Skin epidermis (tissue), 12 donors: ENCODE data around the gene ILK.

Experiments
- H3K27ac ChIP-seq, 21 experiments: fragments of 200-600 bp; sonication (generic) in 11 of 21; one replicate each; pipeline ENCODE4 v1.5.0; 2020; ENCODE audit warnings: mild to moderate bottlenecking in 3 of 21, inconsistent platforms in 2 of 21, moderate library complexity in 2 of 21
- H3K4me3 ChIP-seq, 7 experiments: fragments of 200-600 bp; sonication (generic) in 2 of 7; one replicate each; pipeline ENCODE4 v1.5.0; 2020; ENCODE audit warnings: inconsistent platforms in 2 of 7, mild to moderate bottlenecking in 2 of 7, moderate library complexity in 1 of 7

Gene ILK

GRCh38 chr11:6630632-6631291, 27.2 kb downstream of the ILK start:
- Histone ChIP-seq H3K4me3 (peak overlapping the region in 2 of 7 experiments; percentile 15 to 35), H3K27ac (no peak overlapping the region)

- H3K27ac ChIP-seq: no peak overlapping the region
- H3K4me3 ChIP-seq: no peak overlapping the region
Observed at GRCh38 chr11:6631361-6631890, 27.9 kb downstream of the ILK start.

DNA sequence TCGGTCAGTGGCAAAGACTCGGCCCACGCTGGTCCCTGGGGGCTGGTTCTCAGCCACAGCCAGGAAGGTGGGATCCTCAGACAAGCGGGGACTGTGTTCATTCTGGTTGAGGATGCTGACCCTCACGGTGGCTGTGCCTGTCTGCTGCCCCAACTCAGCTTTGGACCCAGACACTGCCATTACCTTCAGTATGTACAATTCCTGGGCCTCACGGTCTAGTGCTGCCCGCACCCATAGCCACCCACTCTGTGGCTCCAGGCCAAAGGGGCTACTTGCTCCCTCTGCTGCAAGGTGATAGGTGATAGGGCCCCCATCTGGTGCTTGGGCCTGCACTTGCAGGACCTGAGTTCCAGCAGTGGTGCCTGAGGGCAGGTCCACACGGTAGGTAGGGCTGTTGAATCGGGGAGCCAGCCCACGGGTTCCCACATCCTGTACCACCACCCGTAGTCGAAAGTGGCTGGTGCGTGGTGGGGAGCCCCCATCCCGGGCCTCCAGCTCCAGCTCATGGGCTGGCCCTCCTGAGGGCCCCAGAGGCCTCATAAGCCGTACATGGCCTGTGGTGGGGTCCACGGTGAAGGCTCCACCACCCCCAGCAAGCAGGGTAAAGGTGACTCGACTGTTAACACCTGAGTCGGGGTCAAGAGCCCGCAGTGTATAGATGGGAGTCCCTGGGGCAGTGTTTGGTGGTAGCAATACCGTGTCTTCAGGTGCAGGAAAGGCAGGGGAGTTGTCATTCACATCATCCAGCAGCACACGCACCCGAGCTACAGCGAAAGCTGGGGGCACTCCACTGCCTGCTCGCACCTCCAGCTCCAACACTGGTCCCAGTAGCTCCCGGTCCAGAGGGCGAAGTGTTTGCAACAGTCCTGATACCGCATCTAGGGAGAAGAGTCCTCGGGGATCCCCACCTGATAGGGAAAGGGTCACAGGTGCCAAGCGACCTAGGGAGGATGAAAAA, 28.8 kb downstream of the ILK start:
- Histone ChIP-seq H3K4me3 (no peak overlapping the region), H3K27ac (no peak overlapping the region)

- H3K4me3 ChIP-seq: no peak overlapping the region
- H3K27ac ChIP-seq: peak overlapping the region in 2 of 21 experiments; percentile 16 to 22
Observed at GRCh38 chr11:6633422-6634408, 30.1 kb downstream of the ILK start.

DNA sequence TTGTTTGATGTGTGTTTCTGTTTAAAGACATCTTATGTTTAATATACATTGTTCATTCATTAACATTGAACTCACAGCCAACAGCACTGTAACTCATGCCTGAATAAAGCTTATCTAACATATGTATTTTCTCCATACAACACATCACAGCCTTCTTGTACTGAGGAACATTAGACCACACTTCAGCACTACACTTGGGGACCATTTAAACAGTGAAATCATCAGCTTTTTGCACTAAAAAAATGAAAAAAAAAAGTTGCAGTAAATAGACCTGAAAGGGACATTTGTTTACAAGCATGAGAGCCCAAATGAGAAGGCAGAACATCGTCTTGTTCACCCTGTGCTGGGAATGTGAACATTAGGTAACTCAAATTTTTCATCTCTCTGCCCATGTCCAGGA, 31.0 kb downstream of the ILK start:
- Histone ChIP-seq H3K27ac (peak overlapping the region in 3 of 21 experiments; percentile 22 to 74 (median 30)), H3K4me3 (no peak overlapping the region)

GRCh38 chr11:6635082-6635932, 31.7 kb downstream of the ILK start:
- Histone ChIP-seq H3K27ac (peak overlapping the region in 16 of 21 experiments; percentile 0 to 74 (median 42)), H3K4me3 (no peak overlapping the region)

DNA sequence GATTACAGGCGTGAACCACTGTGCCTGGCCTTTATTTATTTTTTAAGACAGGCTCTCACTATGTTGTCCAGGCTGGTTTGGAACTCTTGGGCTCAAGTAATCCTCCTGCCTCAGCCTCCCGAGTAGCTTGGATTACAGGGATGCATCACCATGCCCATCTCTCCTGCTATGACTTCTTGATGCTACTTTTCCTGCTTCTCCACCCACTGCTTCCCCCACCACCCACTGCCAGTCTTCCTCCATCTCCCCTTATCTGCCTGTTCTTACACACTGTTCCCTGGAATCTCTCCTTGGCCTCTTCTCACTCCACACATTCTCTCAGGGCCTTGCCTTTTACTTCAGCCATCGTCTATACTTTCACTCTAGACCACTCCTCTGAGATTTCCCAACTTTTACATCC, 32.9 kb downstream of the ILK start:
- peak overlapping the region in 8 of 21 experiments; percentile 0 to 74 (median 30) for H3K27ac ChIP-seq

DNA sequence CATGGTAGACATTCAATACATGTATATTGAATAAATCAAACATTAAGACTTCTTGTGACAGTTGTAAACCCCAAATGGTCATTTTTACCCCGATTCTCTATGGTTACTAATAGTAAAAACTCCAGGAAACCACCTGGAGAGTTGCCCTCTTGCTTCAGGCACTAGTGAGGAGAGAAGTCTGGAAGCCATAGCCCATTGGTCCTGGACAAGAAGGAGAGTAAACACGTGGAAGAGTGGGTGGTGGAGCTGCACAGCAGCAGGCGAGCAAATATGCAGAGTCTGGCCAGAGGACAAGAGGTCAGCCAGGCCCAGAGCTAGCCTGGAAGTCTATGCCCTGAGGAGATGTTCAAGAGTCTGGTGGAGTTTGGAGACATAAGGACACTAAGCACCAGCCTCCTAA, 34.3 kb downstream of the ILK start:
- no peak overlapping the region for H3K4me3 ChIP-seq
- no peak overlapping the region for H3K27ac ChIP-seq

More for the DNA sequence above, 32.9 kb downstream of the ILK start:
- H3K4me3 ChIP-seq: no peak overlapping the region

GRCh38 chr11:6638429-6638828, 34.9 kb downstream of the ILK start:
- no peak overlapping the region for H3K27ac ChIP-seq
- H3K4me3 ChIP-seq: no peak overlapping the region

GRCh38 chr11:6640036-6640984, 36.7 kb downstream of the ILK start:
- no peak overlapping the region for H3K27ac ChIP-seq
- H3K4me3 ChIP-seq: no peak overlapping the region

DNA sequence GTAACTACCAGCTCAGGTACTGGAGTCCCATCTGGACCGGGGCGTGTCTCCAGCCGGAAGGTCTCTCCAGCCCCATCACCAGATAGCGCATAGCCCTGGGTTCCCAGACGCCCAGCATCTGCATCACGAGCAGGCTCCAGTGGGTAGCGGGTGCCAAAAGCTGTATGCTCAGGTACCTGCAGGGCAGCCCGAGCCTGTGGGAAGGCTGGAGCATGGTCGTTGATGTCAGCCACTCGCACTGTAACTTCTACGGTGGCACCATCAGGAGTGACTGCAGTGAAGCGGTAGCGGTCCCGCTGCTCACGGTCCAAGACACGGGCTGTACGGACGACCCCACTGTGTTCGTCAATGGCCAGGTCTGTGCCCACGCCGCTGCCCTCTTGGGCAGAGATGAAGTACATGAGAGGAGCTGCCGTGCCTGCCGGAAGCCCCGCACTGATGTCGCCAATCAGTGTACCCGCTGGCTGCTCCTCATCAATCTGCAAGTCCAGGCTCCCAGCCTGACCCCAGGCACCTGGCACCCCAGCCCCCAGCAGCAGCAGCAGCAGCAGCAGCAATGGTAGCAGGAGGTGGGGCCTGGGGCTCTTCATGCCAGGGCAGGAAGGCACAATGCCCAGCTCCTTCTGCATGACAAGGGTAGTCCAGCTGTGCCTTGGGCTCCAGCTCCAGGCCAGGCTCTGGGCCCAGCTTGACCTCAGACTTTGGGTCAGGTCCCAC, 37.6 kb downstream of the ILK start:
- H3K27ac ChIP-seq: no peak overlapping the region
- no peak overlapping the region for H3K4me3 ChIP-seq

GRCh38 chr11:6642957-6643356, 39.4 kb downstream of the ILK start:
- Histone ChIP-seq H3K4me3 (no peak overlapping the region), H3K27ac (no peak overlapping the region)

GRCh38 chr11:6646071-6646470, 42.5 kb downstream of the ILK start:
- peak overlapping the region in 13 of 21 experiments; percentile 52 to 86 (median 74) for H3K27ac ChIP-seq
- no peak overlapping the region for H3K4me3 ChIP-seq

- peak overlapping the region in 19 of 21 experiments; percentile 52 to 86 (median 77) for H3K27ac ChIP-seq
Observed at GRCh38 chr11:6646576-6646917, 43.0 kb downstream of the ILK start.

GRCh38 chr11:6646918-6647679, 43.5 kb downstream of the ILK start:
- no peak overlapping the region for H3K4me3 ChIP-seq

More at GRCh38 chr11:6646576-6646917, 43.0 kb downstream of the ILK start:
- H3K4me3 ChIP-seq: no peak overlapping the region

DNA sequence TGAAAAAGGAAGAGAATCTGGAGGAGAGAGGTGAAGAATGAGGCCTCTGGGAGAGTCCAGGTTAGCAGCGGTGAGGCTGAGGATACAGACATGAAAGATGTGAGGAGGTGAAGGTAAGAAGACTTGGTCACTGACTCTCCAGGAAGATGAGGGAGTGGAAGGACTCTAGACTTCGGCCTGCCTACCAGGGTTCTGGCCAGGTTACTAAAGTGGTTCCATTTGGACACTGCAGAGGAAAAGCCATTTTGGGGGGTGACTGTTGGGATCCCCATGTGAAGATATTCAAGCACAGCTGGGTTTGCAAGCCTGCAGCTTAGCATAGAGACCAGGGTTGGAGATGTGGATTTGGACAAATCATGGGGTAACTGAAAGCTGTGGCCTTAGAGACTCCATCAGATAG, 44.3 kb downstream of the ILK start:
- peak overlapping the region in 15 of 21 experiments; percentile 70 to 86 (median 81) for H3K27ac ChIP-seq
- no peak overlapping the region for H3K4me3 ChIP-seq

More at GRCh38 chr11:6646918-6647679, 43.5 kb downstream of the ILK start:
- peak overlapping the region in 19 of 21 experiments; percentile 52 to 86 (median 77) for H3K27ac ChIP-seq
